A549 treated with AZD9567 at 1 μM for 4 hours (cell line): ENCODE measurements around the gene CAV2. TPM values are rescaled to one million over a fixed set of nuclear protein-coding genes. Genes with fewer than 3 reads are reported as not detected.

ENCODE experiments used
- total RNA-seq: library from RNA; stranded (reverse); fragments of 200-300 nt; extraction: Qiagen RNA extraction; gene quantifications from 5 replicates; pipeline ENCODE4 v1.2.3, GENCODE V29; 2022; ENCODE audit not compliant: insufficient read depth

CAV2 gene, protein sequence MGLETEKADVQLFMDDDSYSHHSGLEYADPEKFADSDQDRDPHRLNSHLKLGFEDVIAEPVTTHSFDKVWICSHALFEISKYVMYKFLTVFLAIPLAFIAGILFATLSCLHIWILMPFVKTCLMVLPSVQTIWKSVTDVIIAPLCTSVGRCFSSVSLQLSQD
- total RNA-seq = 129 to 211 TPM (median 167 TPM) in 5 replicates

DNA sequence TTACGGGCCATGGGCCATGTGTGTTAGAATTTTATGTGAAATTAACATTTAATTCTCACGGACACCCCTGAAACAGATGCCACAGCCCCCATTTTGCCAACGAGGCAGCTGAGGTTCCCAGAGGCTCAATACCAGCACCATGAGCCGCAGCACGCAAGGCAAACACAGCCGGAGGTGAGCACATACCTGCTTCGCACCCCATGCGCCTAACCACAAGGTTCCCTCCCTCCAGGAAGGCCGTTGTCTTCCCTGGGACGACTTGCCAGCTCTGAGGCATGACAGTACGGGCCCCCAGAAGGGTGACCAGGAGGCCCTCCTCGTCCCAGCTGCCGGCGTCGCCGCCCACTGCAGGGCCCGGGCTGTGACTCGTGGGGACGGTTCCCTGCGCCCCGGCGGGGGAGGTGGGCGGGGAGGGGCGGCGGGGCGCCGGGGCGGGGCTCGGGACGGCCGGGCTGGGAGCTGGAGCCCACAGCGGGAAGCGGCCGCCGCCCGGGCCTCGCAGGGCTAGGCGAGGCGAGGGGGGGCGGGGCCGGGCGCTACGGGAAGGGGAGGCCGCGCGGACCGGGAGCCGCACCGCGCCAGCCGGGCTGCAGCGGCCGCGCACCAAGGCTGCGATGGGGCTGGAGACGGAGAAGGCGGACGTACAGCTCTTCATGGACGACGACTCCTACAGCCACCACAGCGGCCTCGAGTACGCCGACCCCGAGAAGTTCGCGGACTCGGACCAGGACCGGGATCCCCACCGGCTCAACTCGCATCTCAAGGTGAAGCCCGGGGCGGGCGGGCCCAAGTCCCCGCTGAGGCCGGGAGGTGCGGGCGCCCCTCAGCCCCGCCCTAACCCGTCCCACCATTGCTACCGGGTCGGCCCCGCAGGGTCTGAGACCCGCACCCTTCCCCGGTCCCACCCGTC, at the start of gene CAV2:
TSS of gene CAV2 (plus strand) at position 571 of the 910 bp plus-strand sequence. CDS start at position 615, 44 bp downstream.

DNA sequence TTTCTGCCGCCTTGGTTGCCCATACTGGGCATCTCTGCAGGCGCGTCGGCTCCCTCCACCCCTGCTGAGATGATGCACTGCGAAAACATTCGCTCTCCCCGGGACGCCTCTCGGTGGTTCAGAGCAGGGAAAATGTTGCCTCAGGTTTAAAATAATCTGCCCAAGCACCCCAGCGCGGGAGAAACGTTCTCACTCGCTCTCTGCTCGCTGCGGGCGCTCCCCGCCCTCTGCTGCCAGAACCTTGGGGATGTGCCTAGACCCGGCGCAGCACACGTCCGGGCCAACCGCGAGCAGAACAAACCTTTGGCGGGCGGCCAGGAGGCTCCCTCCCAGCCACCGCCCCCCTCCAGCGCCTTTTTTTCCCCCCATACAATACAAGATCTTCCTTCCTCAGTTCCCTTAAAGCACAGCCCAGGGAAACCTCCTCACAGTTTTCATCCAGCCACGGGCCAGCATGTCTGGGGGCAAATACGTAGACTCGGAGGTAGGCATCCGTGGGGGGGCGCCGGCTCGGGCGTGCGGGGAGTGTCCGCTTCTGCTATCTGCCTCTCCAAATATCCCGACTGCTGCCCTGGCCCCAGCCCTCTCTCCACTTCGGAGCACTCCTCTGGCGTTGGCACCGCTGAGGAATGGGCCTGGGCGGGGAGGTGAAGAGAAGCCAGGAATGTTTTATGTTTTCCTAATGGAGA, 25.2 kb downstream of the CAV2 start, which contains the start of gene CAV1:
TSS of gene CAV1 (plus strand) at position 428 of the 689 bp plus-strand sequence. CDS start at position 455, 27 bp downstream.

Other genes with a start within 250 kb of the CAV2 start
- gene CAV1, start 25.3 kb downstream of the CAV2 start, total RNA-seq = 435 to 595 TPM (median 525 TPM) in 5 replicates
- gene MET, start 172.5 kb downstream of the CAV2 start, total RNA-seq = 55.4 to 75.3 TPM (median 65.2 TPM) in 5 replicates